Tibial nerve (tissue), 4 donors: ENCODE measurements around the gene CECR2. TPM values are rescaled to one million over a fixed set of nuclear protein-coding genes. Genes with fewer than 3 reads are reported as not detected.

Source experiments
- DNase-seq, 2 donors: peaks; one replicate each; pipeline ENCODE4 v3.0.0-alpha.2; 2019; ENCODE audit warnings: low spot score in 2 of 2
- H3K27ac ChIP-seq, 4 donors: fragments of 200-600 bp; sonication (generic) in 3 of 4; one replicate each; pipeline ENCODE4 v1.5.1; 2017 to 2019; ENCODE audit warnings: mild to moderate bottlenecking in 1 of 4
- H3K27me3 ChIP-seq, 2 donors: fragments of 200-600 bp; sonication (generic) in 1 of 2; one replicate each; pipeline versions ENCODE4 v1.5.1 to v1.6.0; 2017 to 2019
- H3K36me3 ChIP-seq, 3 donors: fragments of 200-600 bp; sonication (generic); one replicate each; pipeline ENCODE4 v1.5.1; 2018 to 2019
- H3K4me1 ChIP-seq, 4 donors: fragments of 200-600 bp; sonication (generic) in 3 of 4; one replicate each; pipeline ENCODE4 v1.5.1; 2017 to 2019
- H3K4me3 ChIP-seq, 4 donors: fragments of 200-600 bp; sonication (generic) in 3 of 4; one replicate each; pipeline ENCODE4 v1.5.1; 2017 to 2019; ENCODE audit warnings: mild to moderate bottlenecking in 1 of 4, moderate library complexity in 1 of 4
- H3K9me3 ChIP-seq, 4 donors: fragments of 200-600 bp; sonication (generic) in 3 of 4; one replicate each; pipeline ENCODE4 v1.5.1; 2017 to 2019
- CTCF ChIP-seq, 5 experiments: fragments of 200-600 bp in 3 of 5; fragments of 450-650 bp in 2 of 5; sonication (generic) in 3 of 5; IDR thresholded peaks; one replicate each; pipeline ENCODE4 v1.5.1; 2016 to 2019; ENCODE audit warnings: antibody characterized with exemption in 5 of 5, mild to moderate bottlenecking in 3 of 5, moderate library complexity in 2 of 5
- EP300 ChIP-seq, 2 donors: sonication (generic); formaldehyde crosslinking; IDR thresholded peaks; one replicate each; pipeline ENCODE4 v1.6.1; 2017; ENCODE audit warnings: antibody characterized with exemption in 2 of 2, mild to moderate bottlenecking in 1 of 2
- POLR2A ChIP-seq, 2 donors: fragments of 450-650 bp; IDR thresholded peaks; one replicate each; pipeline ENCODE4 v1.6.1; 2017; ENCODE audit warnings: antibody characterized with exemption in 2 of 2, mild to moderate bottlenecking in 2 of 2, moderate library complexity in 2 of 2
- WGBS, 2 donors: methylation state at CpG; one replicate each; pipeline ENCODE4 v1.1.5; 2018; 5-methylcytosine and 5-hydroxymethylcytosine counted together
- total RNA-seq, 4 donors: library from RNA; depleted of rRNA; stranded (reverse); fragments of >200 nt; gene quantifications; one replicate each; pipeline ENCODE4 v1.1.0, GENCODE V29; 2016

CECR2 gene
- total RNA-seq, 4 donors from 2014 or later = 2.4 to 5.1 (median 3.6) TPM

- no peak for TF ChIP-seq CTCF (IDR thresholded peaks at IDR 0.05)
- no peak for TF ChIP-seq EP300 (IDR thresholded peaks at IDR 0.05)
- no peak for TF ChIP-seq POLR2A (IDR thresholded peaks at IDR 0.05)
- Histone ChIP-seq H3K4me1 (peaks cover 0 to 22% (median 10%) of the 10 kb centered on the region in 4 donors), H3K4me3 (no peak overlapping the region), H3K27me3 (no peaks in the 10 kb centered on the region), H3K27ac (peak overlapping the region in 3 of 4 donors; percentile 42 to 93 (median 86)), H3K36me3 (no peaks in the 10 kb centered on the region), H3K9me3 (no peaks in the 10 kb centered on the region)
- WGBS, 2 donors = 54 to 67% methylated on average over 6 of the region's 6 CpGs
- no peak for DNase-seq
Observed at GRCh38 chr22:17576470-17576869, 207.2 kb downstream of the CECR2 start.

GRCh38 chr22:17578136-17578754 is 209.0 kb downstream of the CECR2 start:
- Histone ChIP-seq H3K27ac (peak overlapping the region; percentile 22 to 93 (median 68)), H3K27me3 (no peaks in the 10 kb centered on the region), H3K36me3 (no peaks in the 10 kb centered on the region), H3K4me3 (no peak overlapping the region), H3K4me1 (peaks cover 0 to 16% (median 6%) of the 10 kb centered on the region in 4 donors), H3K9me3 (no peaks in the 10 kb centered on the region)
- peak; percentile 38 to 47 for DNase-seq
- WGBS, 2 donors = 54 to 58% methylated on average over 10 to 11 of the region's 11 CpGs
- TF ChIP-seq CTCF (IDR thresholded peaks at IDR 0.05) (no peak), EP300 (IDR thresholded peaks at IDR 0.05) (peak; percentile 58 to 59)

GRCh38 chr22:17579535-17579981 is 210.3 kb downstream of the CECR2 start:
- no peaks in the 10 kb centered on the region for H3K9me3 ChIP-seq
- WGBS, 2 donors = 91 to 95% methylated on average over 14 of the region's 14 CpGs
- no peaks in the 10 kb centered on the region for H3K36me3 ChIP-seq
- peak overlapping the region in 2 of 4 donors; percentile 86 to 93 for H3K27ac ChIP-seq
- H3K4me1 ChIP-seq = peaks cover 0 to 16% (median 6%) of the 10 kb centered on the region in 4 donors
- no peaks in the 10 kb centered on the region for H3K27me3 ChIP-seq
- no peak for TF ChIP-seq POLR2A (IDR thresholded peaks at IDR 0.05)
- no peak for TF ChIP-seq CTCF (IDR thresholded peaks at IDR 0.05)
- TF ChIP-seq EP300 (IDR thresholded peaks at IDR 0.05) = no peak
- DNase-seq = no peak
- no peak overlapping the region for H3K4me3 ChIP-seq

GRCh38 chr22:17580441-17581031 is 211.3 kb downstream of the CECR2 start:
- no peaks in the 10 kb centered on the region for H3K36me3 ChIP-seq
- no peak for DNase-seq
- no peak overlapping the region for H3K4me3 ChIP-seq
- WGBS, 2 donors = 43 to 46% methylated on average over 10 to 15 of the region's 15 CpGs
- no peaks in the 10 kb centered on the region for H3K27me3 ChIP-seq
- peaks cover 0 to 14% (median 6%) of the 10 kb centered on the region in 4 donors for H3K4me1 ChIP-seq
- H3K27ac ChIP-seq = peak overlapping the region in 1 of 4 donors; percentile 86
- no peak for TF ChIP-seq EP300 (IDR thresholded peaks at IDR 0.05)
- no peaks in the 10 kb centered on the region for H3K9me3 ChIP-seq

GRCh38 chr22:17581056-17581455 is 211.8 kb downstream of the CECR2 start:
- 65 to 79% methylated on average over 9 to 15 of the region's 21 CpGs for WGBS, 2 donors
- no peak overlapping the region for H3K4me3 ChIP-seq
- no peaks in the 10 kb centered on the region for H3K36me3 ChIP-seq
- no peak for DNase-seq
- H3K4me1 ChIP-seq = peaks cover 0 to 12% (median 5%) of the 10 kb centered on the region in 4 donors
- no peaks in the 10 kb centered on the region for H3K9me3 ChIP-seq
- H3K27me3 ChIP-seq = no peaks in the 10 kb centered on the region
- TF ChIP-seq CTCF (IDR thresholded peaks at IDR 0.05) = no peak
- TF ChIP-seq POLR2A (IDR thresholded peaks at IDR 0.05) = no peak
- TF ChIP-seq EP300 (IDR thresholded peaks at IDR 0.05) = no peak
- no peak overlapping the region for H3K27ac ChIP-seq
